ENCODE results near the gene SAMD15. TPM values are rescaled to one million over a fixed set of nuclear protein-coding genes. Genes with fewer than 3 reads are reported as not detected.

Gene SAMD15
- total RNA-seq, 1 experiment from 2014 or later: 1.2 TPM

GRCh38 chr14:77423423-77423822 lies 46.2 kb downstream of the SAMD15 start, which contains the start of gene NOXRED1:
NOXRED1 (minus strand) TSS chr14:77423523; CDS start chr14:77422889, 634 bp downstream.
- ATAC-seq (no peak), DNase-seq (no peak)
- Histone ChIP-seq H3K79me2 (ENCODE audit: low read length) (no peaks in the 10 kb centered on the region), H3K27ac (ENCODE audit: low read length) (no peak within 1 kb of the TSS), H3K27me3 (ENCODE audit: low read length) (no peaks in the 10 kb centered on the region), H3K4me2 (ENCODE audit: low read length) (no peak within 1 kb of the TSS), H3K9me3 (ENCODE audit: low read length) (no peaks in the 10 kb centered on the region), H4K20me1 (ENCODE audit: low read length) (no peaks in the 10 kb centered on the region), H3K9ac (ENCODE audit: low read length) (no peak within 1 kb of the TSS), H3K9me2 (replicated peaks; ENCODE audit: low read length) (no peaks in the 10 kb centered on the region), H3K4me1 (ENCODE audit: insufficient read depth, low read length) (peaks cover 4% of the 10 kb centered on the region; the same call in 1 of the 2 replicates), H2AFZ (ENCODE audit: low read length) (no peak within 1 kb of the TSS), H3F3A (ENCODE audit: low read length, unreplicated experiment) (no peaks in the 10 kb centered on the region), H3K36me3 (ENCODE audit: low read depth, low read length) (peaks cover 36% of the 10 kb centered on the region), H3K4me3 (ENCODE audit: low read length) (no peak within 1 kb of the TSS)
- TF ChIP-seq EZH2phosphoT487 (IDR thresholded peaks at IDR 0.05; ENCODE audit: borderline replicate concordance, low read length) (no peak), EZH2 (IDR thresholded peaks at IDR 0.05; ENCODE audit: low read length, unreplicated experiment) (no peak)
- TF ChIP-seq, protein P1, sequence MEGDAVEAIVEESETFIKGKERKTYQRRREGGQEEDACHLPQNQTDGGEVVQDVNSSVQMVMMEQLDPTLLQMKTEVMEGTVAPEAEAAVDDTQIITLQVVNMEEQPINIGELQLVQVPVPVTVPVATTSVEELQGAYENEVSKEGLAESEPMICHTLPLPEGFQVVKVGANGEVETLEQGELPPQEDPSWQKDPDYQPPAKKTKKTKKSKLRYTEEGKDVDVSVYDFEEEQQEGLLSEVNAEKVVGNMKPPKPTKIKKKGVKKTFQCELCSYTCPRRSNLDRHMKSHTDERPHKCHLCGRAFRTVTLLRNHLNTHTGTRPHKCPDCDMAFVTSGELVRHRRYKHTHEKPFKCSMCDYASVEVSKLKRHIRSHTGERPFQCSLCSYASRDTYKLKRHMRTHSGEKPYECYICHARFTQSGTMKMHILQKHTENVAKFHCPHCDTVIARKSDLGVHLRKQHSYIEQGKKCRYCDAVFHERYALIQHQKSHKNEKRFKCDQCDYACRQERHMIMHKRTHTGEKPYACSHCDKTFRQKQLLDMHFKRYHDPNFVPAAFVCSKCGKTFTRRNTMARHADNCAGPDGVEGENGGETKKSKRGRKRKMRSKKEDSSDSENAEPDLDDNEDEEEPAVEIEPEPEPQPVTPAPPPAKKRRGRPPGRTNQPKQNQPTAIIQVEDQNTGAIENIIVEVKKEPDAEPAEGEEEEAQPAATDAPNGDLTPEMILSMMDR (conservative IDR thresholded peaks at IDR 0.05; ENCODE audit: low read depth, low read length): no peak
- intact Hi-C loops (cut with micrococcal nuclease): no loop called here
- CTCF ChIA-PET: no interaction called here
- BruUV-seq (replicated peaks): no TSS peak
- POLR2A ChIA-PET (ENCODE audit: unreplicated experiment): no interaction called here

DNA sequence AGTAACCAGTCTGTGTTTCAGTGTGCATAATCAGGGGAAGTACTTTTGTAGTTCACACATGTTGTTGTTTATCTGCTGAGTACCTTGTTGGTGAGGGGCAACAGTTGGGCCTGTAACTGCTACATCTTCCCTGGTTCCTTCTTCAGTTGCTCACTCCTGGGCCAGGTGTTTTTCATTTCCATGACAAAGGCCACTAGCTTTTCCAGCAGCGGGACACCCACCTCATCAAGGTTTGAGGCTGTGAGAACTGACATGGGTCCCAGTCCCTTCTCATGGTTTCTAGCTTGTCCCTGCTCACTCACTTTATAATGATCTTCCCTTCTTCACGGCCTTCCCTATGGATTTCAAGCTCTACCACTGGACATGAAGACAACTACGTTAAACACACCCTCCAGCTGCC lies 47.7 kb downstream of the SAMD15 start:
- Histone ChIP-seq H3K4me2 (ENCODE audit: low read length) (no peak overlapping the region), H3K4me1 (ENCODE audit: insufficient read depth, low read length) (peaks cover 4% of the 10 kb centered on the region; the same call in 1 of the 2 replicates), H4K20me1 (ENCODE audit: low read length) (no peaks in the 10 kb centered on the region), H3K27me3 (ENCODE audit: low read length) (no peaks in the 10 kb centered on the region), H3F3A (ENCODE audit: low read length, unreplicated experiment) (no peaks in the 10 kb centered on the region), H3K9me2 (replicated peaks; ENCODE audit: low read length) (no peaks in the 10 kb centered on the region), H3K79me2 (ENCODE audit: low read length) (no peaks in the 10 kb centered on the region), H2AFZ (ENCODE audit: low read length) (no peak overlapping the region), H3K9ac (ENCODE audit: low read length) (no peak overlapping the region), H3K27ac (ENCODE audit: low read length) (no peak overlapping the region), H3K36me3 (ENCODE audit: low read depth, low read length) (peaks cover 49% of the 10 kb centered on the region), H3K4me3 (ENCODE audit: low read length) (no peak overlapping the region), H3K9me3 (ENCODE audit: low read length) (no peaks in the 10 kb centered on the region)
- TF ChIP-seq EZH2phosphoT487 (IDR thresholded peaks at IDR 0.05; ENCODE audit: borderline replicate concordance, low read length) (no peak), EZH2 (IDR thresholded peaks at IDR 0.05; ENCODE audit: low read length, unreplicated experiment) (no peak)
- TF ChIP-seq, protein P1 (conservative IDR thresholded peaks at IDR 0.05; ENCODE audit: low read depth, low read length): no peak
- ChIA-PET CTCF (no interaction called here), POLR2A (ENCODE audit: unreplicated experiment) (no interaction called here)
- DNase-seq: no peak
- intact Hi-C loops (cut with micrococcal nuclease): no loop called here
- BruUV-seq (replicated peaks): no TSS peak
- no peak for ATAC-seq

DNA sequence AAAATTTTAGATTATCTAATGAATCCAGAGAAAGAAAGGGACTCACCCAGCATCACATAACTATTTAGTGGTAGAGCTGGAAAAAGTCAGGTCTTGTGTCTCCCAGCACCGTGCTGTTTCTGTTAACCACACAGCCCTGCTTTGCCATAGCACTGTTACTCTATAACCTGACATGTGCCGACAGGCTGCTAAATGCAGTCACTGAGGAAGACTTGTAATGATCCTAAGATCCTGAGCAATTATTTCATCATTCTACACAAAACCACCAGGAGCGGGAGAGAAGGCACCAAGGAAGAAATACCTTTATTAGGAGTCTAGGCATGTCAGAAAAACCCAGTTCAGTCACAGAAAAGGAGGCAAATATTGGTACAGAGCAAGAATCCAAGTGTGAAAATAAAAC lies 49.2 kb downstream of the SAMD15 start:
- no TSS peak for BruUV-seq (replicated peaks)
- TF ChIP-seq, protein P1 (conservative IDR thresholded peaks at IDR 0.05; ENCODE audit: low read depth, low read length): no peak
- TF ChIP-seq EZH2 (IDR thresholded peaks at IDR 0.05; ENCODE audit: low read length, unreplicated experiment) (no peak), EZH2phosphoT487 (IDR thresholded peaks at IDR 0.05; ENCODE audit: borderline replicate concordance, low read length) (no peak)
- CTCF ChIA-PET: no interaction called here

More for the DNA sequence above, 49.2 kb downstream of the SAMD15 start:
- no peak overlapping the region for H3K4me2 ChIP-seq (ENCODE audit: low read length)
- peaks cover 2% of the 10 kb centered on the region; the same call in 1 of the 2 replicates for H3K4me1 ChIP-seq (ENCODE audit: insufficient read depth, low read length)
- H3F3A ChIP-seq (ENCODE audit: low read length, unreplicated experiment): no peaks in the 10 kb centered on the region
- no peaks in the 10 kb centered on the region for H3K9me3 ChIP-seq (ENCODE audit: low read length)
- no peaks in the 10 kb centered on the region for H3K79me2 ChIP-seq (ENCODE audit: low read length)
- no peak overlapping the region for H3K4me3 ChIP-seq (ENCODE audit: low read length)
- no peak for DNase-seq
- POLR2A ChIA-PET (ENCODE audit: unreplicated experiment): no interaction called here
- H3K27me3 ChIP-seq (ENCODE audit: low read length): no peaks in the 10 kb centered on the region
- H3K9me2 ChIP-seq (replicated peaks; ENCODE audit: low read length): no peaks in the 10 kb centered on the region
- no peak overlapping the region for H3K9ac ChIP-seq (ENCODE audit: low read length)
- no peak overlapping the region for H2AFZ ChIP-seq (ENCODE audit: low read length)
- intact Hi-C loops (cut with micrococcal nuclease): no loop called here
- H3K36me3 ChIP-seq (ENCODE audit: low read depth, low read length): peaks cover 54% of the 10 kb centered on the region
- no peaks in the 10 kb centered on the region for H4K20me1 ChIP-seq (ENCODE audit: low read length)
- H3K27ac ChIP-seq (ENCODE audit: low read length): no peak overlapping the region
- no peak for ATAC-seq
